Fibroblast of skin of scalp (primary cell): ENCODE results near the gene TNFRSF17.

Experiments
- DNase-seq: peaks from one replicate; pipeline ENCODE4 v3.0.0-alpha.2; 2013

Gene TNFRSF17

DNA sequence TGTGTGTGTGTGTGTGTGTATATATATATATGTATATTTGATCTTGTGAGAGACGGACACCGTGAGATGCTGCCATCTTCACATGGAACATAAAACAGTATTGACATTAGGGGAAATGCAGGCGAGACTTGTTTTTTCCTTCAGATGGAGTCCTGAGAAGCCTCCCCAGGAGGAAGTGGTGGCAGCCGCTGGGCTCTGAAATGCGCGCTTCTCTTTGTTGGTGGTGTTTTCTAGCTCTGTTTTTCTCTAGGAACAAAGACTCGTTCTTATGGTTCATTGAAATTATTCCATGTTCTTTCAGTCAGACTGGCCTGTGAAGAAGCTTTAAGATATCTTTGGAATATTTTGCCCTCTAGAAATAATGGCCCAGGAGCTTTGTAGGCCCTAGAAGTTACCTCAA is 44.5 kb downstream of the TNFRSF17 start:
- DNase-seq: no peak

DNA sequence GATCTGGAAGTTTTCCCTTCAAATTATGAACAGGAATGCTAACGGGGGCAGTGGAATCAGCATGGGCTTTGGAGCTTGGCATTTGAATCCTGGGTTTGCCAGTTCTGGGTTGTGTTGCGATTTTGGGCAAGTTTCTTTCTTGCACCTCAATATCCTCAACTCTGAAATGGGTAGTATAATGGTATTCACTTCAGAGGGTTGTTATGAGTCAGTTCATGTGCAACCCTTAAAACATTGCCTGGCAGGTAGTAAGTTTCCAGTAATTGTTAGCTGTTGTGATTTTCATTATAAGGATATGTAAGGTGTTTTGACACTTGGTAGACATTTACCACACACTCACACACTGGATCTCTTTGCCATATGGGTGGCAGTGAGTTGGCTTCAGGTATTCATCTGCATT is 44.9 kb downstream of the TNFRSF17 start:
- DNase-seq: no peak

- peak; percentile 37 for DNase-seq
Observed at GRCh38 chr16:12010388-12011251, 45.6 kb downstream of the TNFRSF17 start.

GRCh38 chr16:12011565-12011964 is 46.6 kb downstream of the TNFRSF17 start:
- DNase-seq: no peak

DNA sequence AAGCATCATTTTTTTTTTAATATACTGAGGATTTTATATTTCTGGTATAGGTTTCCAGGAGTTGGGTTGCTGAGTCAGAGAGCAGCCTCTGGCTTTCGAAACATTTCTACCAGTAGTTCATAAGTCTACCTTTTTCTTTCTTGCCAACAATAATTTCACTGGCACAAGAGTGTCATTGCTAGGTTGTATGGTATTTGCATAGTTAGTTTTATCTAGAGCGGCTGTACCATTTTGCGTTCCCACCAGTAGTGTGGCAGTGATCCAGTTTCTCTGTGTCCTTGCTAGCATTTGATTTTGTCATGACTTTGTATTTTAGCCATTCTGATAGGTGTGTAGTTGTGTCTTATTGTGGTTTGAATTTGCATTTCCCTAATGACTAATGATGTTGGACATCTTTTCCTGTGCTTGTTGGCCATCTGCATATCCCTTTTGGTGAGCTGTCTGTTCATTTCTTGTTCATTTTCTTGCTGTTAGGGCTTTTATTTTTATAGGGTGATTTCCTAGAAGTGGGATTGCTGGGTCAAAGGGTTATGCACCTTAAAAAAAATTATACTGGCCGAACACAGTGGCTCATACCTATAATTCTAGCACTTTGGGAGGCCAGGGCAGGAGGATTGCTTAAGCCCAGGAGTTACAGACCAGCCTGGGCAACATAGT is 51.4 kb downstream of the TNFRSF17 start:
- DNase-seq: no peak

GRCh38 chr16:12017558-12017957 is 52.5 kb downstream of the TNFRSF17 start:
- peak; percentile 88 for DNase-seq
